K562 (cell line): ENCODE results near the gene PRRC2A. TPM values are rescaled to one million over a fixed set of nuclear protein-coding genes. Genes with fewer than 3 reads are reported as not detected.

Experiments used
- DMBX1 ChIP-seq: fragments of 250-450 bp; sonication (Bioruptor Pico); IDR thresholded peaks from 2 replicates; pipeline ENCODE4 v1.8.0; 2022; ENCODE audit warnings: inconsistent platforms, mild to moderate bottlenecking, moderate library complexity, borderline replicate concordance
- HDAC3 ChIP-seq: fragments of 450-650 bp; IDR thresholded peaks from 2 replicates; pipeline ENCODE4 v1.6.1; 2018; ENCODE audit warnings: borderline replicate concordance, mild to moderate bottlenecking, moderate library complexity; ENCODE audit not compliant: partially characterized antibody
- MTF1 ChIP-seq: fragments of 250-450 bp; sonication (Bioruptor Pico); IDR thresholded peaks from 2 replicates; pipeline ENCODE4 v1.9.0; 2021; ENCODE audit warnings: moderate library complexity, mild to moderate bottlenecking, inconsistent platforms, borderline replicate concordance
- NBN ChIP-seq: fragments of 450-650 bp; IDR thresholded peaks from 2 replicates; pipeline ENCODE4 v1.6.1; 2016; ENCODE audit warnings: low read depth, mild to moderate bottlenecking
- NEUROD1 ChIP-seq: fragments of 150-350 bp; IDR thresholded peaks from 2 replicates; pipeline ENCODE4 v1.6.1; 2014; ENCODE audit warnings: borderline replicate concordance, low read length, low read depth; ENCODE audit not compliant: partially characterized antibody
- NR2F6 ChIP-seq: fragments of 450-650 bp; formaldehyde crosslinking; IDR thresholded peaks from 2 replicates; pipeline ENCODE4 v1.4.0; 2020; ENCODE audit warnings: mild to moderate bottlenecking
- NUFIP1 ChIP-seq: fragments of 450-650 bp; IDR thresholded peaks from 2 replicates; pipeline ENCODE4 v1.6.1; 2018; ENCODE audit not compliant: partially characterized antibody
- SIN3A ChIP-seq, 2 experiments: fragments of 150-350 bp in 1 of 2; IDR thresholded peaks; 2 replicates each; pipeline ENCODE4 v1.6.1; 2011 to 2016; ENCODE audit warnings: borderline replicate concordance in 2 of 2, low read depth in 2 of 2, low read length in 2 of 2, mild to moderate bottlenecking in 2 of 2, moderate library complexity in 2 of 2; ENCODE audit not compliant: control insufficient read depth in 1 of 2
- YY1 ChIP-seq, 3 experiments: IDR thresholded peaks; 2 replicates each; pipeline ENCODE4 v1.6.1; 2011; ENCODE audit warnings: low read length in 2 of 3, mild to moderate bottlenecking in 2 of 3, moderate library complexity in 2 of 3, borderline replicate concordance in 1 of 3, control low read depth in 1 of 3, low read depth in 1 of 3; ENCODE audit not compliant: insufficient read depth in 3 of 3, insufficient replicate concordance in 2 of 3, control insufficient read depth in 1 of 3, insufficient read length in 1 of 3; ENCODE audit errors: extremely low read depth in 1 of 3
- ZBTB9 ChIP-seq: fragments of 450-650 bp; formaldehyde crosslinking; IDR thresholded peaks from 2 replicates; pipeline ENCODE4 v1.4.0; 2020; ENCODE audit warnings: mild to moderate bottlenecking, moderate library complexity
- ZNF830 ChIP-seq: fragments of 250-450 bp; sonication (Bioruptor Pico); IDR thresholded peaks from 2 replicates; pipeline ENCODE4 v1.5.0; 2021; ENCODE audit warnings: mild to moderate bottlenecking
- polyA plus RNA-seq, 8 experiments: library from polyadenylated mRNA; depleted of rRNA in 4 of 8; stranded (reverse) in 5 of 8; unstranded in 3 of 8; fragments of >200 nt; fragmentation: Nextera tagmentation in 2 of 8; fragmentation: Illumina TruSeq in 1 of 8; extraction: Ambion mirVana in 2 of 8; extraction: Trizol in 1 of 8; gene quantifications; 2 replicates each; pipeline versions ENCODE4 v1.2.1 to v1.2.3, GENCODE V29; 2011 to 2014; ENCODE audit warnings: inconsistent platforms in 1 of 8, missing spikeins in 1 of 8
- total RNA-seq, 7 experiments: library from RNA; depleted of rRNA in 6 of 7; stranded (reverse); fragments of >200 nt in 6 of 7; fragmentation: Illumina TruSeq in 2 of 7; extraction: Trizol in 2 of 7; gene quantifications; 2 replicates each; pipeline versions ENCODE4 v1.2.1 to v1.2.3, GENCODE V29; 2011 to 2021; ENCODE audit warnings: low replicate concordance in 1 of 7
- TF ChIP-seq, protein P1 (sequence below): sonication (generic); formaldehyde crosslinking; IDR thresholded peaks from 2 replicates; pipeline ENCODE4 v1.8.1; 2023; ENCODE audit warnings: mild to moderate bottlenecking, missing genetic modification reagents
- TF ChIP-seq, protein P2 (sequence below): IDR thresholded peaks from 3 replicates; pipeline ENCODE4 v1.6.1; 2011; ENCODE audit warnings: borderline replicate concordance, mild to moderate bottlenecking; ENCODE audit not compliant: insufficient read length, insufficient read depth
- TF ChIP-seq, protein P3 (sequence below): fragments of 250-450 bp; sonication (Bioruptor Pico); IDR thresholded peaks from 2 replicates; pipeline ENCODE4 v1.8.0; 2021; ENCODE audit warnings: borderline replicate concordance, mild to moderate bottlenecking, moderate library complexity; ENCODE audit not compliant: poor library complexity, severe bottlenecking
- TF ChIP-seq, protein P4 (sequence below), 2 experiments: fragments of 450-650 bp in 1 of 2; IDR thresholded peaks; 2 replicates each; pipeline ENCODE4 v1.6.1; 2011 to 2017; ENCODE audit warnings: low read depth in 2 of 2, antibody characterized with exemption in 1 of 2, borderline replicate concordance in 1 of 2, low read length in 1 of 2, mild to moderate bottlenecking in 1 of 2, mixed read lengths in 1 of 2; ENCODE audit not compliant: control insufficient read depth in 1 of 2

PRRC2A gene
- total and polyA plus RNA-seq, 9 of the 15 experiments (the other 6 are each of a cell fraction or from before 2014, with no cell fraction given) = 1.0 to 332 (median 63.0) TPM

GRCh38 chr6:31614684-31615578 lies 5.6 kb upstream of the PRRC2A start, which contains the start of gene AIF1 (continued):
- TF ChIP-seq MTF1 (CRISPR knock-in tag) (no peak), DMBX1 (no peak), NR2F6 (no peak), ZNF830 (CRISPR knock-in tag) (no peak), NBN (no peak), ZBTB9 (CRISPR knock-in tag) (no peak), NEUROD1 (peak; percentile 14), SIN3A (IDR thresholded peaks at IDR 0.05; ENCODE audit: borderline replicate concordance in 2 of 2, control insufficient read depth in 1 of 2, low read depth in 2 of 2, low read length in 2 of 2) (no peak), NUFIP1 (no peak), YY1 (IDR thresholded peaks at IDR 0.05; ENCODE audit: borderline replicate concordance in 1 of 3, control insufficient read depth in 1 of 3, extremely low read depth in 1 of 3, insufficient read depth in 3 of 3, insufficient read length in 1 of 3, insufficient replicate concordance in 2 of 3, low read depth in 1 of 3, low read length in 2 of 3) (no peak), HDAC3 (no peak)
- TF ChIP-seq, protein P1, sequence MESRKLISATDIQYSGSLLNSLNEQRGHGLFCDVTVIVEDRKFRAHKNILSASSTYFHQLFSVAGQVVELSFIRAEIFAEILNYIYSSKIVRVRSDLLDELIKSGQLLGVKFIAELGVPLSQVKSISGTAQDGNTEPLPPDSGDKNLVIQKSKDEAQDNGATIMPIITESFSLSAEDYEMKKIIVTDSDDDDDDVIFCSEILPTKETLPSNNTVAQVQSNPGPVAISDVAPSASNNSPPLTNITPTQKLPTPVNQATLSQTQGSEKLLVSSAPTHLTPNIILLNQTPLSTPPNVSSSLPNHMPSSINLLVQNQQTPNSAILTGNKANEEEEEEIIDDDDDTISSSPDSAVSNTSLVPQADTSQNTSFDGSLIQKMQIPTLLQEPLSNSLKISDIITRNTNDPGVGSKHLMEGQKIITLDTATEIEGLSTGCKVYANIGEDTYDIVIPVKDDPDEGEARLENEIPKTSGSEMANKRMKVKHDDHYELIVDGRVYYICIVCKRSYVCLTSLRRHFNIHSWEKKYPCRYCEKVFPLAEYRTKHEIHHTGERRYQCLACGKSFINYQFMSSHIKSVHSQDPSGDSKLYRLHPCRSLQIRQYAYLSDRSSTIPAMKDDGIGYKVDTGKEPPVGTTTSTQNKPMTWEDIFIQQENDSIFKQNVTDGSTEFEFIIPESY (CRISPR knock-in tag) = no peak
- TF ChIP-seq, protein P2, sequence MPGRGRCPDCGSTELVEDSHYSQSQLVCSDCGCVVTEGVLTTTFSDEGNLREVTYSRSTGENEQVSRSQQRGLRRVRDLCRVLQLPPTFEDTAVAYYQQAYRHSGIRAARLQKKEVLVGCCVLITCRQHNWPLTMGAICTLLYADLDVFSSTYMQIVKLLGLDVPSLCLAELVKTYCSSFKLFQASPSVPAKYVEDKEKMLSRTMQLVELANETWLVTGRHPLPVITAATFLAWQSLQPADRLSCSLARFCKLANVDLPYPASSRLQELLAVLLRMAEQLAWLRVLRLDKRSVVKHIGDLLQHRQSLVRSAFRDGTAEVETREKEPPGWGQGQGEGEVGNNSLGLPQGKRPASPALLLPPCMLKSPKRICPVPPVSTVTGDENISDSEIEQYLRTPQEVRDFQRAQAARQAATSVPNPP = no peak
- TF ChIP-seq, protein P3, sequence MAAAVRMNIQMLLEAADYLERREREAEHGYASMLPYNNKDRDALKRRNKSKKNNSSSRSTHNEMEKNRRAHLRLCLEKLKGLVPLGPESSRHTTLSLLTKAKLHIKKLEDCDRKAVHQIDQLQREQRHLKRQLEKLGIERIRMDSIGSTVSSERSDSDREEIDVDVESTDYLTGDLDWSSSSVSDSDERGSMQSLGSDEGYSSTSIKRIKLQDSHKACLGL (CRISPR knock-in tag) = no peak
- TF ChIP-seq, protein P4, sequence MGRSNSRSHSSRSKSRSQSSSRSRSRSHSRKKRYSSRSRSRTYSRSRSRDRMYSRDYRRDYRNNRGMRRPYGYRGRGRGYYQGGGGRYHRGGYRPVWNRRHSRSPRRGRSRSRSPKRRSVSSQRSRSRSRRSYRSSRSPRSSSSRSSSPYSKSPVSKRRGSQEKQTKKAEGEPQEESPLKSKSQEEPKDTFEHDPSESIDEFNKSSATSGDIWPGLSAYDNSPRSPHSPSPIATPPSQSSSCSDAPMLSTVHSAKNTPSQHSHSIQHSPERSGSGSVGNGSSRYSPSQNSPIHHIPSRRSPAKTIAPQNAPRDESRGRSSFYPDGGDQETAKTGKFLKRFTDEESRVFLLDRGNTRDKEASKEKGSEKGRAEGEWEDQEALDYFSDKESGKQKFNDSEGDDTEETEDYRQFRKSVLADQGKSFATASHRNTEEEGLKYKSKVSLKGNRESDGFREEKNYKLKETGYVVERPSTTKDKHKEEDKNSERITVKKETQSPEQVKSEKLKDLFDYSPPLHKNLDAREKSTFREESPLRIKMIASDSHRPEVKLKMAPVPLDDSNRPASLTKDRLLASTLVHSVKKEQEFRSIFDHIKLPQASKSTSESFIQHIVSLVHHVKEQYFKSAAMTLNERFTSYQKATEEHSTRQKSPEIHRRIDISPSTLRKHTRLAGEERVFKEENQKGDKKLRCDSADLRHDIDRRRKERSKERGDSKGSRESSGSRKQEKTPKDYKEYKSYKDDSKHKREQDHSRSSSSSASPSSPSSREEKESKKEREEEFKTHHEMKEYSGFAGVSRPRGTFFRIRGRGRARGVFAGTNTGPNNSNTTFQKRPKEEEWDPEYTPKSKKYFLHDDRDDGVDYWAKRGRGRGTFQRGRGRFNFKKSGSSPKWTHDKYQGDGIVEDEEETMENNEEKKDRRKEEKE (IDR thresholded peaks at IDR 0.05; ENCODE audit: borderline replicate concordance in 1 of 2, control insufficient read depth in 1 of 2, low read depth in 2 of 2, low read length in 1 of 2) = no peak
